H1 (cell line): ENCODE results near the gene MPC1. TPM values are rescaled to one million over a fixed set of nuclear protein-coding genes. Genes with fewer than 3 reads are reported as not detected.
"Not testable (repeated sequence)": the region's sequence is repeated elsewhere in the genome, so short reads cannot be mapped to it uniquely, and the experiment has no call there.

ENCODE experiments used
- CTCF ChIA-PET: fragments of 300-600 bp; sonication (Branson Sonifier 250); formaldehyde crosslinking; loops from one replicate; lab custom pipeline; 2021; ENCODE audit not compliant: partially characterized antibody; lab: Charles Lee
- POLR2A ChIA-PET: fragments of 300-600 bp; sonication (Branson Sonifier 250); formaldehyde crosslinking; loops from one replicate; lab custom pipeline; 2021; ENCODE audit warnings: inconsistent platforms; ENCODE audit not compliant: partially characterized antibody; lab: Charles Lee
- DNase-seq, 2 experiments: peaks; one replicate each; pipeline versions ENCODE4 v3.0.0 to v3.0.0-alpha.2; 2010 to 2022; ENCODE audit warnings: low spot score in 2 of 2, low read depth in 1 of 2, mixed read lengths in 1 of 2
- FAIRE-seq: peaks from 2 replicates; lab custom pipeline; 2011; peaks lifted over from hg19 to GRCh38; lab: Jason Lieb, UNC
- H2AFZ ChIP-seq: 2 replicates; pipeline ENCODE4 v1.8.1; 2012; ENCODE audit warnings: low read length, inconsistent platforms
- H2AK5ac ChIP-seq: 2 replicates; pipeline ENCODE4 v1.6.1; 2013; ENCODE audit warnings: low read depth, low read length
- H2BK120ac ChIP-seq: replicated peaks from 2 replicates; pipeline ENCODE3; 2013; ENCODE audit warnings: low read depth, low read length, inconsistent platforms
- H2BK12ac ChIP-seq: 2 replicates; pipeline ENCODE4 v1.6.1; 2013; ENCODE audit warnings: low read depth, low read length
- H2BK15ac ChIP-seq: 2 replicates; pipeline ENCODE4 v1.6.1; 2013; ENCODE audit warnings: low read length
- H2BK20ac ChIP-seq: 2 replicates; pipeline ENCODE4 v1.6.1; 2013; ENCODE audit warnings: low read length
- H2BK5ac ChIP-seq: 2 replicates; pipeline ENCODE4 v1.6.1; 2013; ENCODE audit warnings: low read depth, low read length
- H3K14ac ChIP-seq: 2 replicates; pipeline ENCODE4 v1.6.1; 2013; ENCODE audit warnings: inconsistent platforms; ENCODE audit not compliant: insufficient read length
- H3K18ac ChIP-seq: 2 replicates; pipeline ENCODE4 v1.6.1; 2013; ENCODE audit warnings: low read length; ENCODE audit errors: extremely low read depth
- H3K23ac ChIP-seq: 2 replicates; pipeline ENCODE4 v1.6.1; 2013; ENCODE audit warnings: inconsistent platforms; ENCODE audit not compliant: insufficient read length
- H3K23me2 ChIP-seq: 2 replicates; pipeline ENCODE4 v1.6.1; 2013; ENCODE audit warnings: low read depth, low read length
- H3K27ac ChIP-seq: 2 replicates; pipeline ENCODE4 v1.6.1; 2011; ENCODE audit warnings: low read depth, low read length, inconsistent platforms
- H3K27me3 ChIP-seq, 4 experiments: replicated peaks in 1 of 4; 1 replicate in 1 of 4; 2 replicates in 3 of 4; pipeline versions ENCODE4 v1.6.1 to v1.8.1; 2011 to 2013; ENCODE audit warnings: low read length in 3 of 4, mild to moderate bottlenecking in 3 of 4, inconsistent platforms in 2 of 4, mixed read lengths in 2 of 4, moderate library complexity in 1 of 4; ENCODE audit not compliant: control insufficient read depth in 3 of 4, insufficient read depth in 3 of 4; ENCODE audit errors: extremely low read depth in 1 of 4
- H3K36me3 ChIP-seq, 4 experiments: 2 replicates each; pipeline versions ENCODE4 v1.6.1 to v1.8.1; 2011 to 2013; ENCODE audit warnings: mild to moderate bottlenecking in 4 of 4, low read length in 3 of 4, moderate library complexity in 2 of 4, control low read depth in 1 of 4, inconsistent platforms in 1 of 4; ENCODE audit not compliant: insufficient read depth in 4 of 4, control insufficient read depth in 2 of 4
- H3K4ac ChIP-seq: replicated peaks from 2 replicates; pipeline ENCODE3; 2013; ENCODE audit warnings: low read length, low read depth, mixed read lengths, inconsistent platforms; ENCODE audit not compliant: insufficient read length
- H3K4me1 ChIP-seq, 4 experiments: replicated peaks in 1 of 4; 1 replicate in 1 of 4; 2 replicates in 3 of 4; pipeline versions ENCODE4 v1.6.1 to v1.8.1; 2011 to 2013; ENCODE audit warnings: low read length in 3 of 4, inconsistent platforms in 2 of 4, mixed read lengths in 1 of 4; ENCODE audit not compliant: insufficient read depth in 4 of 4, control insufficient read depth in 3 of 4
- H3K4me2 ChIP-seq, 2 experiments: 2 replicates each; pipeline versions ENCODE4 v1.6.1 to v1.8.1; 2011 to 2013; ENCODE audit warnings: low read depth in 2 of 2, low read length in 2 of 2, control low read depth in 1 of 2, inconsistent platforms in 1 of 2, mild to moderate bottlenecking in 1 of 2; ENCODE audit not compliant: insufficient read depth in 1 of 2
- H3K4me3 ChIP-seq, 4 experiments: fragments of 200-600, 300-600 bp in 1 of 4; sonication (generic), shearing (Covaris generic), sonication (Bioruptor Twin) in 1 of 4; 2 replicates each; pipeline versions ENCODE4 v1.5.1 to v1.8.1; 2011 to 2016; ENCODE audit warnings: low read length in 4 of 4, low read depth in 3 of 4, control low read depth in 2 of 4, inconsistent platforms in 2 of 4, mild to moderate bottlenecking in 2 of 4, mixed read lengths in 1 of 4, moderate library complexity in 1 of 4; ENCODE audit not compliant: insufficient read depth in 2 of 4; ENCODE audit errors: extremely low read depth in 1 of 4
- H3K56ac ChIP-seq: replicated peaks from 2 replicates; pipeline ENCODE3; 2013; ENCODE audit warnings: low read depth, mild to moderate bottlenecking, mixed read lengths, low read length, inconsistent platforms; ENCODE audit not compliant: insufficient read length
- H3K79me1 ChIP-seq: 2 replicates; pipeline ENCODE4 v1.6.1; 2013; ENCODE audit warnings: low read depth, low read length, control low read depth
- H3K79me2 ChIP-seq, 2 experiments: 2 replicates each; pipeline versions ENCODE4 v1.6.1 to v1.8.1; 2012 to 2013; ENCODE audit warnings: low read length in 2 of 2, mild to moderate bottlenecking in 2 of 2, inconsistent platforms in 1 of 2; ENCODE audit not compliant: insufficient read depth in 2 of 2, control insufficient read depth in 1 of 2
- H3K9ac ChIP-seq, 4 experiments: replicated peaks in 1 of 4; 1 replicate in 1 of 4; 2 replicates in 3 of 4; pipeline versions ENCODE4 v1.6.1 to v1.8.1; 2011 to 2013; ENCODE audit warnings: low read depth in 3 of 4, low read length in 3 of 4, control low read depth in 2 of 4, mild to moderate bottlenecking in 2 of 4, moderate library complexity in 2 of 4, inconsistent platforms in 1 of 4; ENCODE audit errors: extremely low read depth in 1 of 4
- H3K9me3 ChIP-seq, 2 experiments: 2 replicates each; pipeline versions ENCODE4 v1.6.1 to v1.8.1; 2012 to 2013; ENCODE audit warnings: mild to moderate bottlenecking in 2 of 2, moderate library complexity in 2 of 2, control low read depth in 1 of 2, inconsistent platforms in 1 of 2, low read depth in 1 of 2, low read length in 1 of 2, mixed read lengths in 1 of 2; ENCODE audit not compliant: insufficient read depth in 2 of 2
- H4K20me1 ChIP-seq, 2 experiments: replicated peaks in 1 of 2; 2 replicates each; pipeline versions ENCODE3 to v1.8.1; 2011 to 2013; ENCODE audit warnings: inconsistent platforms in 2 of 2, low read length in 2 of 2, mild to moderate bottlenecking in 1 of 2; ENCODE audit not compliant: insufficient read depth in 2 of 2, control insufficient read depth in 1 of 2
- H4K5ac ChIP-seq: 2 replicates; pipeline ENCODE4 v1.6.1; 2013; ENCODE audit warnings: low read length, low read depth, mixed read lengths, inconsistent platforms; ENCODE audit not compliant: insufficient read length
- H4K8ac ChIP-seq: 2 replicates; pipeline ENCODE4 v1.8.0; 2013; ENCODE audit warnings: mild to moderate bottlenecking, moderate library complexity, low read length, inconsistent platforms; ENCODE audit not compliant: insufficient read depth; ENCODE audit errors: extremely low read depth
- H4K91ac ChIP-seq: replicated peaks from 2 replicates; pipeline ENCODE3; 2013; ENCODE audit warnings: low read length, mixed read lengths, inconsistent platforms; ENCODE audit not compliant: insufficient read length
- WGBS, 2 experiments: shearing (Covaris generic) in 1 of 2; methylation state at CpG; one replicate each; pipeline versions ENCODE4 v1.1.6 to v1.1.7; 2013 to 2015; ENCODE audit warnings: low lambda C conversion rate in 2 of 2, mixed read lengths in 2 of 2, inconsistent platforms in 1 of 2, low coverage in 1 of 2, missing lambda C conversion rate in 1 of 2; ENCODE audit not compliant: insufficient replicate concordance in 2 of 2, insufficient coverage in 1 of 2, insufficient read length in 1 of 2; ENCODE audit errors: extremely low coverage in 1 of 2, missing lambda C conversion rate in 1 of 2; 5-methylcytosine and 5-hydroxymethylcytosine counted together
- polyA plus RNA-seq, 7 experiments: library from polyadenylated mRNA; depleted of rRNA in 3 of 7; stranded (reverse) in 5 of 7; unstranded in 2 of 7; fragments of >200 nt in 5 of 7; fragments of 200-250 nt in 2 of 7; gene quantifications; 1 replicate in 5 of 7; 2 replicates in 1 of 7; 4 replicates in 1 of 7; pipeline versions ENCODE4 v1.2.1 to v1.2.3, GENCODE V29; 2011 to 2013; ENCODE audit warnings: missing spikeins in 2 of 7, mixed read lengths in 2 of 7
- total RNA-seq: library from RNA; stranded (reverse); fragmentation: NEBNext Ultra II Directional; extraction: Animal tissue kit (Norgen Biotek cat#: 25700); gene quantifications from 2 replicates; pipeline ENCODE4 v1.2.1, GENCODE V29; 2021

Gene MPC1
- total and polyA plus RNA-seq, 2 of the 8 experiments (the other 6 are each of a cell fraction or from before 2014, with no cell fraction given), result 10.2 to 12.6 TPM

GRCh38 chr6:166387098-166387497, 4.4 kb upstream of the MPC1 start:
- CTCF ChIA-PET, result interaction anchor here (0.6 to 2.5 kb wide), 5 partner anchors 12 to 222 kb away, joined by 4 to 13 read pairs (median 5); no protein-coding TSS in a partner anchor
- H4K20me1 ChIP-seq, H2BK5ac ChIP-seq, H3K79me2 ChIP-seq, H3K79me1 ChIP-seq, H4K5ac ChIP-seq, H2BK15ac ChIP-seq, H3K4ac ChIP-seq, H3K4me1 ChIP-seq, H2BK20ac ChIP-seq, H3K56ac ChIP-seq, H2AK5ac ChIP-seq, H3K18ac ChIP-seq, H3K14ac ChIP-seq, H3K23me2 ChIP-seq, H3K27ac ChIP-seq, H3K4me3 ChIP-seq, H2BK12ac ChIP-seq, H4K91ac ChIP-seq, H2AFZ ChIP-seq, DNase-seq, H3K27me3 ChIP-seq, H3K9me3 ChIP-seq, H2BK120ac ChIP-seq, H3K23ac ChIP-seq, H3K4me2 ChIP-seq, H3K9ac ChIP-seq, H3K36me3 ChIP-seq, H4K8ac ChIP-seq, FAIRE-seq: not testable (repeated sequence)
- POLR2A ChIA-PET, result interaction anchor here (1.0 kb wide), 1 partner anchor 78 kb away, joined by 3 read pairs; no protein-coding TSS in a partner anchor
- WGBS, 2 experiments, result 96% methylated on average over 9 of the region's 9 CpGs; no CpG with 5 or more reads in 1 of the 2 experiments
